ENCODE data around the gene MYH10. TPM values are rescaled to one million over a fixed set of nuclear protein-coding genes. Genes with fewer than 3 reads are reported as not detected.

Gene MYH10
- total and polyA plus RNA-seq, 7 donors, result 1.8 to 34.2 (median 1.9) TPM

GRCh38 chr17:8487130-8487645 is 143.3 kb downstream of the MYH10 start:
- intact Hi-C loops (cut with DNase I), result no loop called here
- peaks cover 0 to 10% of the 10 kb centered on the region in 2 donors for H3K36me3 ChIP-seq (ENCODE audit: insufficient read depth in 1 of 2, low read depth in 1 of 2)
- WGBS, 3 donors, result 84 to 91% (median 89%) methylated on average over 19 of the region's 19 CpGs
- H3K4me3 ChIP-seq, result no peak overlapping the region
- TF ChIP-seq, protein P1, sequence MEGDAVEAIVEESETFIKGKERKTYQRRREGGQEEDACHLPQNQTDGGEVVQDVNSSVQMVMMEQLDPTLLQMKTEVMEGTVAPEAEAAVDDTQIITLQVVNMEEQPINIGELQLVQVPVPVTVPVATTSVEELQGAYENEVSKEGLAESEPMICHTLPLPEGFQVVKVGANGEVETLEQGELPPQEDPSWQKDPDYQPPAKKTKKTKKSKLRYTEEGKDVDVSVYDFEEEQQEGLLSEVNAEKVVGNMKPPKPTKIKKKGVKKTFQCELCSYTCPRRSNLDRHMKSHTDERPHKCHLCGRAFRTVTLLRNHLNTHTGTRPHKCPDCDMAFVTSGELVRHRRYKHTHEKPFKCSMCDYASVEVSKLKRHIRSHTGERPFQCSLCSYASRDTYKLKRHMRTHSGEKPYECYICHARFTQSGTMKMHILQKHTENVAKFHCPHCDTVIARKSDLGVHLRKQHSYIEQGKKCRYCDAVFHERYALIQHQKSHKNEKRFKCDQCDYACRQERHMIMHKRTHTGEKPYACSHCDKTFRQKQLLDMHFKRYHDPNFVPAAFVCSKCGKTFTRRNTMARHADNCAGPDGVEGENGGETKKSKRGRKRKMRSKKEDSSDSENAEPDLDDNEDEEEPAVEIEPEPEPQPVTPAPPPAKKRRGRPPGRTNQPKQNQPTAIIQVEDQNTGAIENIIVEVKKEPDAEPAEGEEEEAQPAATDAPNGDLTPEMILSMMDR (IDR thresholded peaks at IDR 0.05), result no peak
- ATAC-seq (no peak), DNase-seq (no peak)
- no peaks in the 10 kb centered on the region for H3K9me3 ChIP-seq
- H3K27ac ChIP-seq, result no peak overlapping the region
- H3K27me3 ChIP-seq (ENCODE audit: insufficient read depth in 3 of 3, low read length in 2 of 3), result no peaks in the 10 kb centered on the region
- no peaks in the 10 kb centered on the region for H3K4me1 ChIP-seq

DNA sequence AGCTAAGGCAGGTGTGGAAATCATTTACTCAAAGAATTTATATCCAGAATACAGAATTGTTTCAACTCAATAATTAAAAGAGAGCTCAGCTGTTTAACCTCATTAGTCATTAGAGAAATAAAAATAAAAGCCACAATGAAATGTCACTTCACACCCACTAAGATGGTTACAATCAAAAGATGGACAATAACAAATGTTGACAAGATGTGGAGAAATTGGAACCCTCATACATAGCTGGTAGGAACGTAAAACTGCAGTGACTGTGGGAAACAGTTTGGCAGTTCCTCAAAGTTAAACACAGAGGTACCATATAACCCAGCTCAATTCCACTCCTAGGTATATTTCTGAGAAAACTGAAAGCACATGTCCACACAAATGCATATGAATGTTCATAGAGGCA is 145.0 kb downstream of the MYH10 start:
- H3K4me1 ChIP-seq, result no peaks in the 10 kb centered on the region
- DNase-seq, result no peak
- intact Hi-C loops (cut with DNase I), result no loop called here
- H3K4me3 ChIP-seq, result no peak overlapping the region
- H3K27me3 ChIP-seq (ENCODE audit: insufficient read depth in 3 of 3, low read length in 2 of 3), result no peaks in the 10 kb centered on the region
- H3K9me3 ChIP-seq, result no peaks in the 10 kb centered on the region
- H3K27ac ChIP-seq, result no peak overlapping the region
- TF ChIP-seq, protein P1 (IDR thresholded peaks at IDR 0.05), result no peak
- WGBS, 3 donors, result 52 to 81% (median 80%) methylated on average over 1 of the region's 1 CpG
- ATAC-seq, result no peak
- peaks cover 0 to 6% of the 10 kb centered on the region in 2 donors for H3K36me3 ChIP-seq (ENCODE audit: insufficient read depth in 1 of 2, low read depth in 1 of 2)

DNA sequence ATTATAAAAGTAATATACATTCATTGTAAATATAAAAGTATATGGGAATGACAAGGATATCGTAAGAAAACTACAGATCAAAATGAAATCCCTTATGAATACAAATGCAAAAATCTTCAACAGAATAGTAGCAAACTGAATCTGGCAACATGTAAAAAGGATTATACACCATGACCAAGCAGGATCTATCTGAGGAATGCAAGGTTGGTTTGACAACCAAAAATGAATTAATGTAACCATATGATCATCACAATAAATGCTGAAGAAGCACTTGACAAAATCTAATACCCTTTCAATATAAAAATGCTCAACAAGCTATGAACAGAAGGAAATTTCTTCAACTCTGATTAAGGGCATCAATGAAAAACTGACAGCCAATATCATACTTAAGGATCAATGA is 146.1 kb downstream of the MYH10 start:
- DNase-seq (no peak), ATAC-seq (no peak)
- H3K27ac ChIP-seq, result no peak overlapping the region
- H3K4me1 ChIP-seq, result no peaks in the 10 kb centered on the region
- TF ChIP-seq, protein P1 (IDR thresholded peaks at IDR 0.05), result no peak
- H3K36me3 ChIP-seq (ENCODE audit: insufficient read depth in 1 of 2, low read depth in 1 of 2), result peaks cover 0 to 6% of the 10 kb centered on the region in 2 donors
- no peaks in the 10 kb centered on the region for H3K27me3 ChIP-seq (ENCODE audit: insufficient read depth in 3 of 3, low read length in 2 of 3)
- H3K9me3 ChIP-seq, result no peaks in the 10 kb centered on the region
- intact Hi-C loops (cut with DNase I), result no loop called here
- H3K4me3 ChIP-seq, result no peak overlapping the region
- 95 to 100% (median 100%) methylated on average over 1 of the region's 1 CpG for WGBS, 3 donors

DNA sequence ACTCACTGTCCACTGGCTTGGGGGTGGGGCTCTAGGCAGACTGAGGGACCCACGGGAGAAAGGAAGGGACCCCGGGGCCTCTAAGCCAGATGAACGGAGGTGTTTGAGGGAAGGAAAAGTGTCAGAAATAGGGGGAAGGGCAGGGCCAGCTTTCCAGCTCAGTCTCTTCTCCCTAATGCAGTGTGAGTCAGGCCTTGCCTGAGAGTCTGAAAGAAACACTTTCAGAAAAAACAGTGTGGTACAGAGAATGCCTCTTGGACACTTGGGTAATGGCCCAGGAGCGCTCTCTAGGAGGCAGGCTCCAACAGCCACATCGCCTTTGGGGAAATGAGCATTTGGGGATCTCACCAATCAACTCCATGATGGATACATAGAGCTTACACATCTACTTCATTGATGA is 148.0 kb downstream of the MYH10 start:
- Histone ChIP-seq H3K4me3 (no peak overlapping the region), H3K27ac (no peak overlapping the region), H3K27me3 (ENCODE audit: insufficient read depth in 3 of 3, low read length in 2 of 3) (no peaks in the 10 kb centered on the region), H3K9me3 (no peaks in the 10 kb centered on the region), H3K4me1 (no peaks in the 10 kb centered on the region), H3K36me3 (ENCODE audit: insufficient read depth in 1 of 2, low read depth in 1 of 2) (peaks cover 0 to 15% of the 10 kb centered on the region in 2 donors)
- WGBS, 3 donors, result 88 to 89% (median 88%) methylated on average over 5 of the region's 5 CpGs
- no peak for DNase-seq
- intact Hi-C loops (cut with DNase I), result no loop called here
- TF ChIP-seq, protein P1 (IDR thresholded peaks at IDR 0.05), result no peak
- no peak for ATAC-seq

DNA sequence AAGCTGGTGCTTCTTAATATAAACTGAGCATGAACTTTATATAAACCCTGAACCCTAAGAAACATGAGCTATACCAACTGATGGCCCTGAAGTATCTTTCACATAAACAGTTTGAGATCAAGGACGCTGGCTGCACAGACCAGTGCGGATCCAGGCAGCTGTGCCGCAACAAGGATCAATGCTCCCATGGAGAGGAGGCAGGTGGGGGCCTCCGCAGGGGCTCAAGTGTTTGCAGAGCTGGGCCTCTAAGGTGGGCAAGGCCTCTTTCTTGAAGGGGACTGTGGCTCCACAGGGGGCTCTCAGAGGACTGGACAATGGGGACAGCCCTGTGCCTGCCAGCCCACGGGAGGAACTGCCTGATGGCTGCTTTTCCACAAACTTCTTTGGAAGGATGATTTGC is 148.8 kb downstream of the MYH10 start:
- 86 to 94% (median 93%) methylated on average over 5 of the region's 5 CpGs for WGBS, 3 donors
- Histone ChIP-seq H3K4me1 (no peaks in the 10 kb centered on the region), H3K4me3 (no peak overlapping the region), H3K9me3 (no peaks in the 10 kb centered on the region), H3K27ac (no peak overlapping the region), H3K36me3 (ENCODE audit: insufficient read depth in 1 of 2, low read depth in 1 of 2) (peaks cover 0 to 23% of the 10 kb centered on the region in 2 donors), H3K27me3 (ENCODE audit: insufficient read depth in 3 of 3, low read length in 2 of 3) (no peaks in the 10 kb centered on the region)
- TF ChIP-seq, protein P1 (IDR thresholded peaks at IDR 0.05), result no peak
- intact Hi-C loops (cut with DNase I), result no loop called here
- ATAC-seq (no peak), DNase-seq (no peak)

Measured in psoas muscle (tissue), 8 donors.